Common myeloid progenitor, CD34-positive (primary cell): ENCODE data around the gene B4GALNT1. TPM values are rescaled to one million over a fixed set of nuclear protein-coding genes. Genes with fewer than 3 reads are reported as not detected.
A peak's percentile ranks its signal among the peaks of the same experiment; 100 is the strongest.
"Not testable (repeated sequence)": the region's sequence is repeated elsewhere in the genome, so short reads cannot be mapped to it uniquely, and the experiment has no call there.

Experiments used
- CTCF ChIA-PET: fragments of 350-600 bp; sonication (Branson Sonifier 250); formaldehyde crosslinking; loops from one replicate; lab custom pipeline; 2021; ENCODE audit warnings: antibody characterized with exemption; lab: Charles Lee
- POLR2A ChIA-PET: fragments of 350-600 bp; sonication (Branson Sonifier 250); formaldehyde crosslinking; loops from one replicate; lab custom pipeline; 2021; ENCODE audit warnings: antibody characterized with exemption; lab: Charles Lee
- DNase-seq, 3 donors: peaks; one replicate each; pipeline versions ENCODE4 v3.0.0 to v3.0.0-alpha.2; 2013
- H3K27ac ChIP-seq, 2 experiments: 1 replicate in 1 of 2; 2 replicates in 1 of 2; pipeline ENCODE4 v1.7.0; 2013; ENCODE audit warnings: inconsistent platforms in 2 of 2, low read length in 2 of 2, mild to moderate bottlenecking in 2 of 2, low read depth in 1 of 2, moderate library complexity in 1 of 2; ENCODE audit not compliant: severe bottlenecking in 2 of 2, insufficient read depth in 1 of 2, poor library complexity in 1 of 2
- H3K27me3 ChIP-seq, 5 experiments: replicated peaks in 2 of 5; 1 replicate in 3 of 5; 2 replicates in 2 of 5; pipeline versions ENCODE4 v1.6.1 to v1.7.0; 2013; ENCODE audit warnings: low read length in 4 of 5, mild to moderate bottlenecking in 2 of 5, moderate library complexity in 2 of 5, inconsistent platforms in 1 of 5; ENCODE audit not compliant: insufficient read depth in 5 of 5, control insufficient read depth in 4 of 5
- H3K36me3 ChIP-seq, 4 experiments: 1 replicate in 2 of 4; 2 replicates in 2 of 4; pipeline versions ENCODE4 v1.6.1 to v1.7.0; 2013; ENCODE audit warnings: low read length in 3 of 4, control low read depth in 1 of 4, mild to moderate bottlenecking in 1 of 4; ENCODE audit not compliant: control insufficient read depth in 4 of 4, insufficient read depth in 4 of 4
- H3K4me1 ChIP-seq, 4 experiments: 1 replicate in 3 of 4; 2 replicates in 1 of 4; pipeline versions ENCODE4 v1.6.1 to v1.7.1; 2013; ENCODE audit warnings: low read length in 3 of 4, mild to moderate bottlenecking in 3 of 4, control low read depth in 1 of 4, inconsistent platforms in 1 of 4, moderate library complexity in 1 of 4; ENCODE audit not compliant: control insufficient read depth in 4 of 4, insufficient read depth in 4 of 4; ENCODE audit errors: control extremely low read depth in 1 of 4
- H3K4me3 ChIP-seq, 7 experiments: 1 replicate in 4 of 7; 2 replicates in 3 of 7; pipeline versions ENCODE4 v1.5.1 to v1.7.0; 2013; ENCODE audit warnings: mild to moderate bottlenecking in 7 of 7, low read length in 6 of 7, moderate library complexity in 6 of 7, inconsistent platforms in 2 of 7, low read depth in 2 of 7, control low read depth in 1 of 7; ENCODE audit not compliant: insufficient read depth in 4 of 7, control insufficient read depth in 1 of 7; ENCODE audit errors: extremely low read depth in 1 of 7
- H3K9me3 ChIP-seq, 5 experiments: 1 replicate in 4 of 5; 2 replicates in 1 of 5; pipeline versions ENCODE4 v1.6.1 to v1.7.1; 2013; ENCODE audit warnings: low read length in 4 of 5, mild to moderate bottlenecking in 2 of 5, inconsistent platforms in 1 of 5, low read depth in 1 of 5, moderate library complexity in 1 of 5; ENCODE audit not compliant: control insufficient read depth in 4 of 5, insufficient read depth in 2 of 5; ENCODE audit errors: control extremely low read depth in 1 of 5
- WGBS: methylation state at CpG from one replicate; pipeline ENCODE4 v1.1.5; 2013; ENCODE audit not compliant: insufficient coverage; 5-methylcytosine and 5-hydroxymethylcytosine counted together
- polyA plus RNA-seq: library from polyadenylated mRNA; unstranded; fragments of 120-200 nt; gene quantifications from one replicate; pipeline ENCODE4 v1.2.1, GENCODE V29; 2013

The B4GALNT1 gene
- polyA plus RNA-seq, result 0.04 TPM

GRCh38 chr12:57632958-57633840 is at the start of gene B4GALNT1:
TSS of gene B4GALNT1 (minus strand) at chr12:57633201. CDS start at chr12:57632132, 1,069 bp downstream.
- H3K27me3 ChIP-seq, result peaks cover 0 to 57% (median 34%) of the 10 kb centered on the region in 5 experiments
- ChIA-PET CTCF (interaction anchor here (1.0 to 3.7 kb wide), 11 partner anchors 11 to 100 kb away, joined by 3 to 17 read pairs (median 6); partner anchors contain the start of gene OS9), POLR2A (interaction anchor here (1.1 kb wide), 1 partner anchor 12 kb away, joined by 3 read pairs; no protein-coding TSS in a partner anchor)
- peak within 1 kb of the TSS in 6 of 7 experiments; percentile 31 to 73 (median 53) for H3K4me3 ChIP-seq
- DNase-seq, result peak; percentile 59 to 72 (median 70)
- WGBS, result 0% methylated on average over 28 of the region's 58 CpGs
- no peaks in the 10 kb centered on the region for H3K36me3 ChIP-seq
- peaks cover 0 to 4% (median 0%) of the 10 kb centered on the region in 5 experiments for H3K9me3 ChIP-seq
- H3K27ac ChIP-seq, result no peak within 1 kb of the TSS
- peaks cover 0 to 22% (median 18%) of the 10 kb centered on the region in 4 experiments for H3K4me1 ChIP-seq

GRCh38 chr12:57679697-57680096 is 46.7 kb upstream of the B4GALNT1 start:
- H3K27me3 ChIP-seq, result peaks cover 0 to 3% (median 0%) of the 10 kb centered on the region in 5 experiments
- ChIA-PET POLR2A (no interaction called here), CTCF (interaction anchor here (1.0 kb wide), 1 partner anchor 55 kb away, joined by 3 read pairs; no protein-coding TSS in a partner anchor)

DNA sequence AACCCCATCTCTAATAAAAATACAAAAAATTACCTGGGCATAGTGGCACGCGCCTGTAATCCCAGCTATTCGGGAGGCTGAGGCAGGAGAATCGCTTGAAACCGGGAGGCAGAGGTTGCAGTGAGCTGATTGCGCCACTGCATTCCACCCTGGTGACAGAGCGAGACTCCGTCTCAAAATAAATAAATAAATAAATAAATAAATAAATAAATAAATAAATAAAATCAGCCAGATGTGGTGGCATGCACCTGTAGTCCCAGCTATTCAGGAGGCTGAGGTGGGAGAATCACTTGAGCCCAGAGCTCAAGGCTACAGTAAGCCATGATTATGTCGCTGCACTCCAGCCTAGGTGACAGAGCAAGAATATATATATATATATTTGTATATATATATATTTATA is 44.9 kb upstream of the B4GALNT1 start:
- DNase-seq, H3K4me1 ChIP-seq, H3K4me3 ChIP-seq, POLR2A ChIA-PET, H3K27me3 ChIP-seq, CTCF ChIA-PET, H3K9me3 ChIP-seq, H3K27ac ChIP-seq, H3K36me3 ChIP-seq: not testable (repeated sequence)
- 100% methylated on average over 5 of the region's 9 CpGs for WGBS

More at GRCh38 chr12:57679697-57680096, 46.7 kb upstream of the B4GALNT1 start:
- no peak for DNase-seq
- H3K4me3 ChIP-seq, result no peak overlapping the region
- H3K36me3 ChIP-seq, result no peaks in the 10 kb centered on the region
- peaks cover 0 to 8% (median 0%) of the 10 kb centered on the region in 5 experiments for H3K9me3 ChIP-seq
- H3K4me1 ChIP-seq, result no peaks in the 10 kb centered on the region
- H3K27ac ChIP-seq, result no peak overlapping the region

GRCh38 chr12:57674691-57675090 is 41.7 kb upstream of the B4GALNT1 start:
- H3K27ac ChIP-seq, result no peak overlapping the region
- POLR2A ChIA-PET, result no interaction called here
- CTCF ChIA-PET, result interaction anchor here (1.1 to 1.2 kb wide), 2 partner anchors 18 to 42 kb away, joined by 3 read pairs; partner anchors contain the start of gene B4GALNT1
- no peaks in the 10 kb centered on the region for H3K9me3 ChIP-seq
- WGBS, result 95% methylated on average over 26 of the region's 29 CpGs
- no peaks in the 10 kb centered on the region for H3K4me1 ChIP-seq
- H3K27me3 ChIP-seq, result no peaks in the 10 kb centered on the region
- no peak for DNase-seq
- no peak overlapping the region for H3K4me3 ChIP-seq
- H3K36me3 ChIP-seq, result no peaks in the 10 kb centered on the region

GRCh38 chr12:57672801-57673200 is 39.8 kb upstream of the B4GALNT1 start:
- Histone ChIP-seq H3K36me3 (no peaks in the 10 kb centered on the region), H3K9me3 (no peaks in the 10 kb centered on the region), H3K27ac (no peak overlapping the region), H3K4me1 (no peaks in the 10 kb centered on the region), H3K27me3 (no peaks in the 10 kb centered on the region), H3K4me3 (no peak overlapping the region)
- ChIA-PET POLR2A (no interaction called here), CTCF (no interaction called here)
- 89% methylated on average over 3 of the region's 6 CpGs for WGBS
- no peak for DNase-seq

DNA sequence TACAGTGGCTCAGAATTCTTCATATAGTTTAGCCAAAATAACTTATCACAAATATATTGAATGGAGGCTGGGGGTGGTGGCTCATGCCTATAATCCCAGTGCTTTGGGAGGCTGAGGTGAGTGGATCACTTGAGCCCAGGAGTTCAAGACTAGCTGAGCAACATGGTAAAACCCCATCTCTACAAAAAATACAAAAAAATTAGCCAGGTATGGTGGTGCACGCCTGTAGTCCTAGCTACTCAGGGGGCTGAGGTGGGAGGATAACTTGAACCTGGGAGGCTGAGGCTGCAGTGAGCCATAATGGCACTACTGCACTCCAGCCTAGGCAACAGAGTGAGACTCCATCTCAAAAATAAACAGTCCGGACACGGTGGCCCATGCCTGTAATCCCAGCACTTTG is 38.8 kb upstream of the B4GALNT1 start:
- DNase-seq, H3K27ac ChIP-seq, H3K36me3 ChIP-seq, H3K9me3 ChIP-seq, H3K27me3 ChIP-seq, POLR2A ChIA-PET, H3K4me1 ChIP-seq, H3K4me3 ChIP-seq: not testable (repeated sequence)
- WGBS, result 100% methylated on average over 3 of the region's 3 CpGs
- CTCF ChIA-PET, result interaction anchor here (1.0 to 1.1 kb wide), 3 partner anchors 22 to 34 kb away, joined by 3 to 5 read pairs (median 3); partner anchors contain the start of gene OS9

- H3K4me1 ChIP-seq, H3K27ac ChIP-seq, POLR2A ChIA-PET, H3K27me3 ChIP-seq, CTCF ChIA-PET, H3K36me3 ChIP-seq, H3K4me3 ChIP-seq, H3K9me3 ChIP-seq, DNase-seq: not testable (repeated sequence)
- WGBS, result 86% methylated on average over 5 of the region's 10 CpGs
Observed at GRCh38 chr12:57669691-57670090, 36.7 kb upstream of the B4GALNT1 start.
